Astrocyte of the spinal cord (primary cell): Measurements from ENCODE around the gene SLC30A9.

Experiments used
- DNase-seq: peaks from one replicate; pipeline ENCODE4 v3.0.0; 2011; ENCODE audit warnings: low read depth, low spot score
- H3K4me3 ChIP-seq: 2 replicates; pipeline ENCODE4 v1.5.1; 2011; ENCODE audit warnings: low read depth, mild to moderate bottlenecking, low read length, moderate library complexity
- CTCF ChIP-seq: IDR thresholded peaks from 2 replicates; pipeline ENCODE4 v1.5.1; 2012; ENCODE audit warnings: low read depth, mild to moderate bottlenecking, low read length, inconsistent platforms
- in situ Hi-C: cut with HindIII; loops from 2 replicates; pipeline ENCODE4 v1.10.0; 2017; ENCODE audit warnings: low sequenced_read_pairs

SLC30A9 gene

DNA sequence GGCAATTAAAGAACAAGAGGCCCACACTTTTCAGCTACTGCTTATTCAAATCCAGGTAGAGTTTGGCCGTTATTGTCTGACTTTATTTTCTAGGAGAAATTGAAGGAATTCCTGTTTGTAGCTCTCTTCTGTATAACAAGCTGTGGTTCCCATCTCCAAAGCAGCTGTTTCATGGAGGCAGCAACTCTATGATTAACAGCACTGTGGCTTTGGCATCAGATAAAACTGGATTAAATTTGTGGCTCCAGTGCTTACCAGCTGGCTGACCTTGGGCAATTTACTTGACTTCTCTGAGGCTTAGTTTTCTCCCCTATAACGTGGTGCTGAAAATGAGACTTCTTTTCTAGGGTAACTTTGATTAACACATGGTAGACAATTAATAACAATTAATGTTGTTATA is 28.1 kb downstream of the SLC30A9 start:
- TF ChIP-seq CTCF, result no peak
- in situ Hi-C loops, result no loop called here
- DNase-seq, result peak; percentile 15
- no peak overlapping the region for H3K4me3 ChIP-seq

DNA sequence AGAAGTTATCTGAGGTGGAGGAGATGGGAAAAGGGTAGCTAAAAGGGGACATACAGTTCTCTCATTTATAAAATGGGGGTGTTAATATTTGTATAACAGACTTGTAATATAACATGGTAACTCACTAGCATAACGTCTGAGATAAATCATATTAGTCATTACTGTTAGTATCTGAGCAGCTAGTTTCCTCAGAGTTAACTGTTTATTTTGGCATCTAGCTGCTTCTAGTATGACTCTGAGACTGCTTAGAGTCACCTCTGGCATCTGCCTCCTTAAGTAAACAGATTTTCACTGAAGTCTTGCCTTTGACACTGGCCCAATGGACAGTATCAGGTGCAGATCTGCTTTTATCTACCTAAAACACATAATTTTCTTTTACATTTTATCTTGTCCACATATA is 58.1 kb downstream of the SLC30A9 start:
- peak; percentile 78 for DNase-seq
- in situ Hi-C loops, result no loop called here
- no peak for TF ChIP-seq CTCF
- no peak overlapping the region for H3K4me3 ChIP-seq

DNA sequence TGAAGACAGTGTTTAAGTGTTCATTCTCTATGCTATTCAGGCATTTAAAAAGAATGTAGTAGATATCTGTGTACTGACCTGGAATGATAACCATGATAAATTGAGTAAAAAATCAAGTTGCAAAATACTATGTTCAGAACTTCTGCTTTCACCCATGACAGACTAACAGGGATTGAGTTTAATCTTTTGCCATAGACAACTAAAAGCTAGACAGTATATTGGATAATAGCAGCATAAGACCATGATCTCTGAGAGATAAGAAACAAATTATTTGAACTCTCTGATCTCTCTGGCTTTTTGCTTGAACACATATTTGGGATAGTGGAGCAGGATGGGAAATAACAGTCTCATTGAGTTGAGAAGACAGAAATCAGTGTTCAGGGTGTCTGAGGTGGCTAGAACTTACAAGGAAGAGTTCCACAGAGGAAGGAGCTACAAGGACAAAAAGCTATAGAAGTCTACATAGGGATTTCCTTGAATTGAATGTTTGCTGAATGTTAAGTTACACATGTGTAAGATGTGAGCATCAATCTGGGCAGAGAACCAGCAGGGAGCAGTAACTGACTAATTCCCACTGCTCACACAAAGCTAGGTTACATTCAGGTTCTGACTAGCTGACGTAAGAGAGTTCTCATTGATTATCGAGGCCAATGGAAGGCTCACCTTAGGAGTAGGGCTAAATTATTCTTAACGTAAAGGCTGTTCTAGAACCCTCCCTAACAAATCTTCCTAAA is 60.4 kb downstream of the SLC30A9 start:
- in situ Hi-C loops, result no loop called here

GRCh38 chr4:42066402-42066801 is 76.1 kb downstream of the SLC30A9 start:
- DNase-seq, result no peak
- H3K4me3 ChIP-seq, result no peak overlapping the region
- in situ Hi-C loops, result no loop called here
- TF ChIP-seq CTCF, result no peak

More for the DNA sequence above, 60.4 kb downstream of the SLC30A9 start:
- DNase-seq, result no peak
- H3K4me3 ChIP-seq, result no peak overlapping the region
- TF ChIP-seq CTCF, result no peak

DNA sequence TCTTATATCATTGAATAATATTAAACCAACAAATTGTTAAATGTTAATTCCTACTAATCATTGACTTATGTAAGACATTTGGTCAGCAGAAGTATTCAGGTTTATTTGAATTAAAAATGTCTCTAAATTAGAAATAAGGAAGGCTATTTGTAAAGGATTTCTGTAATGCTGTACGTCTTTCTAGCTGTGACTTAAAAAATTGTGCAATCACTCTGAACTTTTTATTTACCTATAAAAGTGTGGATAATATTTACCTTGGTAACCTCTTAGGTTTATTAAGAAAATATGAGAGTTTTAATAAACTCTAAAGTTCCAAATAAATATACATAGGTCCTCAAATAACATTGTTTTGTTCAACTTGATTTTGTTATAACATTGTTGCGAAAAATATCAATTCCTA is 76.9 kb downstream of the SLC30A9 start:
- H3K4me3 ChIP-seq, result no peak overlapping the region
- in situ Hi-C loops, result no loop called here

DNA sequence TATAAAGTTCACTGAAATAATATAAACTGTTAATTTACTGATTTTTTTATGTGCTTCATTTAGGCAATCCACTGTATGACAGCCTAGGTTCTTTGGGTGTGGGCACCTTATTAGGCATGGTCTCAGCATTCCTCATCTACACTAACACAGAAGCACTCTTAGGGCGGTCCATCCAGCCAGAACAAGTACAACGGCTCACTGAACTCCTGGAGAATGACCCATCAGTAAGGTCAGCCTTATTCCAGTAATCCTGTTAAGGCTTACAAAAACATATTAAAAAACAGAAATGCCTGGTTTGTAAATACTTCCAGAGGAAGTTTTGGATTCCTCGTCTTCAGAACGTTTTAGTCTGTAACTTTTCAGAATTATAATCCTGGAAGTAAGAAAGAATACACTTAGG is 80.1 kb downstream of the SLC30A9 start:
- no peak for DNase-seq
- no peak overlapping the region for H3K4me3 ChIP-seq
- in situ Hi-C loops, result no loop called here
- no peak for TF ChIP-seq CTCF

More for the DNA sequence above, 76.9 kb downstream of the SLC30A9 start:
- no peak for DNase-seq
- TF ChIP-seq CTCF, result no peak
